Activated CD4-positive, alpha-beta T cell treated with anti-CD3 and anti-CD28 coated beads, Interleukin-2, amount 10 ng/mL, durations not matched to agents 7 days and 5 days (primary cell): ENCODE data around the gene KDM4B. TPM values are rescaled to one million over a fixed set of nuclear protein-coding genes. Genes with fewer than 3 reads are reported as not detected.
A peak's percentile ranks its signal among the peaks of the same experiment; 100 is the strongest.

Experiments used
- CTCF ChIA-PET: fragments of 350-600 bp; sonication (Branson Sonifier 250); formaldehyde crosslinking; loops from one replicate; lab custom pipeline; 2021; ENCODE audit warnings: antibody characterized with exemption; lab: Charles Lee
- POLR2A ChIA-PET: fragments of 350-600 bp; sonication (Branson Sonifier 250); formaldehyde crosslinking; loops from one replicate; lab custom pipeline; 2021; ENCODE audit warnings: antibody characterized with exemption; lab: Charles Lee
- DNase-seq: peaks from one replicate; pipeline ENCODE4 v3.0.0-alpha.2; 2020
- H3K27ac Mint-ChIP-seq: one replicate; pipeline ENCODE4 v1.8.0; 2021; ENCODE audit warnings: mild to moderate bottlenecking, moderate library complexity, mixed read lengths
- H3K27me3 Mint-ChIP-seq: one replicate; pipeline ENCODE4 v1.8.0; 2021; ENCODE audit warnings: mixed read lengths
- H3K36me3 Mint-ChIP-seq: one replicate; pipeline ENCODE4 v1.8.0; 2021; ENCODE audit warnings: low read depth, mixed read lengths
- H3K4me1 Mint-ChIP-seq: one replicate; pipeline ENCODE4 v1.8.0; 2021; ENCODE audit warnings: mixed read lengths
- H3K4me3 Mint-ChIP-seq: one replicate; pipeline ENCODE4 v1.8.0; 2021; ENCODE audit warnings: mild to moderate bottlenecking, moderate library complexity, mixed read lengths
- H3K9me3 Mint-ChIP-seq: one replicate; pipeline ENCODE4 v1.8.0; 2021; ENCODE audit warnings: mixed read lengths
- total RNA-seq, 2 experiments: library from RNA; stranded (reverse); gene quantifications; one replicate each; pipeline ENCODE4 v1.2.3, GENCODE V29; 2021

The KDM4B gene
- total RNA-seq, 2 experiments from 2014 or later, result 37.1 to 40.2 TPM

GRCh38 chr19:5046339-5047039 is 77.6 kb downstream of the KDM4B start:
- POLR2A ChIA-PET, result no interaction called here

GRCh38 chr19:5047251-5047935 is 78.5 kb downstream of the KDM4B start:
- no peak overlapping the region for H3K4me3 Mint-ChIP-seq

More at GRCh38 chr19:5046339-5047039, 77.6 kb downstream of the KDM4B start:
- Mint-ChIP-seq H3K36me3 (peaks cover 2% of the 10 kb centered on the region), H3K27me3 (no peaks in the 10 kb centered on the region), H3K27ac (no peak overlapping the region), H3K4me1 (no peaks in the 10 kb centered on the region), H3K9me3 (no peaks in the 10 kb centered on the region), H3K4me3 (no peak overlapping the region)
- DNase-seq, result no peak
- CTCF ChIA-PET, result interaction anchor here (0.8 to 1.2 kb wide), 2 partner anchors 14 to 141 kb away, joined by 3 to 4 read pairs; no protein-coding TSS in a partner anchor

DNA sequence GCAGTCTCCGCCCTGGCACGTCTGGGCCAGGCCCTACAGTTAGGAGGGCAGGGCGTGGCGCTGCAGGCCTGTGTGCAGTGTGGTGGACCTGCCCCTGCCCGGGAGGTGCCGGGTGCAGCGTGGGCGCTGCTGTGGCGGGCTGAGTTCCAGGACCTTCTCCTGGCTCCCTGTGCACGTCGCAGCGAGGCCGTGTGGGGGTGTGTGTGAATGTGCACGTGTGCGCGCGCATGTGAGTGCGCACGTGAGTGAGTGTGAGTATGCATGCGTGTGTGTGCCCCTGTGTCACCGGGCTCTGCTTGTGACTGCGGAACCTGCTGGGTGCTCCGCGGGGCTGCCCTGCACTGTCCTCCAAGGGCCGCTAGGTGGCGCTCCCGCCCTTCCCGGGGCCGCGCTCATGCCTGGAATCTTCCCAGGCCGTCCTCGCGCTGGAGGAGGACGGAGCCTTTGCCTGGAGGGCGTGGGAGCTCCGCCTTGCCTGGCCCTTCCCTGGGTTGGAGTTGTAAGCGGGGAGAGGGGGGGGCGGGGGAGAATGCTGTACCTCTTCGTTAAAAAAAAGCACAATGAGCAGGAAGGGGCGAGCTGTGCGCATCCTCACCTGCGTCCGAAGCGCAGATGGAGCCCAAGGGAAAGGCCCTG is 79.3 kb downstream of the KDM4B start:
- H3K4me1 Mint-ChIP-seq, result no peaks in the 10 kb centered on the region
- no peaks in the 10 kb centered on the region for H3K27me3 Mint-ChIP-seq
- H3K27ac Mint-ChIP-seq, result no peak overlapping the region
- peak; percentile 60 for DNase-seq
- H3K9me3 Mint-ChIP-seq, result no peaks in the 10 kb centered on the region
- H3K36me3 Mint-ChIP-seq, result no peaks in the 10 kb centered on the region
- no peak overlapping the region for H3K4me3 Mint-ChIP-seq
- CTCF ChIA-PET, result interaction anchor here (1.3 to 1.6 kb wide), 3 partner anchors 14 to 530 kb away, joined by 3 to 4 read pairs (median 3); no protein-coding TSS in a partner anchor
- POLR2A ChIA-PET, result no interaction called here

More at GRCh38 chr19:5047251-5047935, 78.5 kb downstream of the KDM4B start:
- Mint-ChIP-seq H3K27ac (no peak overlapping the region), H3K9me3 (no peaks in the 10 kb centered on the region), H3K36me3 (peaks cover 2% of the 10 kb centered on the region), H3K4me1 (no peaks in the 10 kb centered on the region), H3K27me3 (no peaks in the 10 kb centered on the region)
- CTCF ChIA-PET, result interaction anchor here (0.6 to 1.6 kb wide), 3 partner anchors 140 to 530 kb away, joined by 3 read pairs; no protein-coding TSS in a partner anchor
- no peak for DNase-seq
- POLR2A ChIA-PET, result no interaction called here

DNA sequence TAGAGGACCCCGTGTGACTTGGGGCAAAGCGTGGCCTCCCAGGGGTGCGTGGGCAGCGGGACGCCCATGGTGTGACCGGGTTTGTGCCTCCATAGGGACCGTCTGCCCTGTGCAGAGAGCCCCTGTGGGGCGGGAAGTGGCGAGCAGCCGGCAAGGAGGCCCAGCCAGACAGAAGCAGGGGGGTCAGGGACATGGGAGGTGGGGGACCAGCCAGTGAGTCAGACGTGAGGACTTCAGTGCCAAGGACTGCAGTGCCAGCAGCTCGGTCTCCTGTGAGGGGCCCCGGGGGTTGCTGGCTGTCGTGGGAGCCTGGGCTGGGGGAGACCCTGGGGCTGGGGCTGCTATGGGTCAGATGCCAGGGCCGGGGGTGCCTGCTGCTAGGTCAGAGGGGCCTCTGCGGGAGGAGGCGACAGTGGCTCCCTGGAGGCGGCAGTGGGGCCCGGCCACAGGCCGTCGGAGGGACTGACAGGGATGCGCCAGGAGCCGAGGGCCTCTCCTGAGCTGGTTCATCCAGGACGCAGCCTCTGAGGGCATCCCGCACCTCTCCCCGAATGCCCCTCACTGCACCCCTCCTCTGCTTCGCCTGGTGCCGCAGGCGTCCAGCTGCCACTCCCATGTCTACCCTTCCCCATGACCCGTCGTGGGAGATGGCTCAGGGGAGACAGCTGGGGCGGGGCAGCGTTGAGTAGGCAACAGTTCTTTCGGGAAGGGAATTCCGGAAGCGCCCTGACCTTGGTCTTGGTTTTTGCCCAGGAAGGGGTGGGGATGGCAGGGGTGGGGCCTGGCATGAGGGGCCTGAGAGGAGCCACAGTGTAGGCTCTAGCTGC is 80.0 kb downstream of the KDM4B start:
- POLR2A ChIA-PET, result no interaction called here
- Mint-ChIP-seq H3K27me3 (no peaks in the 10 kb centered on the region), H3K9me3 (no peaks in the 10 kb centered on the region), H3K27ac (no peak overlapping the region), H3K36me3 (no peaks in the 10 kb centered on the region), H3K4me1 (no peaks in the 10 kb centered on the region), H3K4me3 (no peak overlapping the region)
- no peak for DNase-seq
- CTCF ChIA-PET, result interaction anchor here (1.3 to 1.6 kb wide), 3 partner anchors 13 to 529 kb away, joined by 3 to 4 read pairs (median 3); no protein-coding TSS in a partner anchor

- POLR2A ChIA-PET, result no interaction called here
- H3K9me3 Mint-ChIP-seq, result no peaks in the 10 kb centered on the region
- DNase-seq, result no peak
- CTCF ChIA-PET, result interaction anchor here (0.5 to 1.5 kb wide), 3 partner anchors 12 to 74 kb away, joined by 3 to 4 read pairs (median 4); no protein-coding TSS in a partner anchor
- no peaks in the 10 kb centered on the region for H3K36me3 Mint-ChIP-seq
- H3K4me1 Mint-ChIP-seq, result no peaks in the 10 kb centered on the region
- no peaks in the 10 kb centered on the region for H3K27me3 Mint-ChIP-seq
- no peak overlapping the region for H3K4me3 Mint-ChIP-seq
- no peak overlapping the region for H3K27ac Mint-ChIP-seq
Measured at GRCh38 chr19:5049561-5049960, 80.6 kb downstream of the KDM4B start.

DNA sequence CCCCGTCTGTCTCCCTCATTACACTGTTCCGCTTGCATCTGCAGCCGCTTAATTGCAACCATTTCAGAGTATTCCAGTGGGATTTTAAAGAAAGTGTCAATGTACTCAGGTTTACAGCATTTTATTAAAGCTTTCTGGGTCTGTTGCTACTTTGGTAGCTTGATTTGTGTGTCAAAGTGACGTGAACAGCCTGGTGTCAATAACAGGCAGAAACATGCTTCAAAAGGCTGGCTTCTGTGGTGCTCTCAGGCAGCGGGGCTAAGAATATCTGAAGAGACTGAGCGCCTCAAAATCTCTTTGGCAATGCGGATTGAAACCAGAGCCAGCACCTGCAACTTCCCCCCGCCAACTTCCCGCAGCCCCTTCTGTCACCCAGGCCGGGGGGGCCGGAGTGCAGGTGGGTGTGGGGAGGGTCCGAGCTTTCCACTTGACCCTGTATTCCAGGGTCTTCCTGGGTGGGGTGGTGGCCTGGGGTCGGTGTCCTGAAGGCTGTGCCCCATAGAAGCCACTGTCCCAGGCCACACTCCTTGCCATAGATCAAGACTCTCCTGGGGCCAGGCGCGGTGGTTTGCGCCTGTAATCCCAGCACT is 81.2 kb downstream of the KDM4B start:
- Mint-ChIP-seq H3K9me3 (no peaks in the 10 kb centered on the region), H3K27me3 (no peaks in the 10 kb centered on the region), H3K27ac (no peak overlapping the region), H3K4me1 (no peaks in the 10 kb centered on the region), H3K4me3 (no peak overlapping the region), H3K36me3 (no peaks in the 10 kb centered on the region)
- no peak for DNase-seq
- CTCF ChIA-PET, result interaction anchor here (0.5 kb wide), 1 partner anchor 75 kb away, joined by 4 read pairs; no protein-coding TSS in a partner anchor
- POLR2A ChIA-PET, result no interaction called here

DNA sequence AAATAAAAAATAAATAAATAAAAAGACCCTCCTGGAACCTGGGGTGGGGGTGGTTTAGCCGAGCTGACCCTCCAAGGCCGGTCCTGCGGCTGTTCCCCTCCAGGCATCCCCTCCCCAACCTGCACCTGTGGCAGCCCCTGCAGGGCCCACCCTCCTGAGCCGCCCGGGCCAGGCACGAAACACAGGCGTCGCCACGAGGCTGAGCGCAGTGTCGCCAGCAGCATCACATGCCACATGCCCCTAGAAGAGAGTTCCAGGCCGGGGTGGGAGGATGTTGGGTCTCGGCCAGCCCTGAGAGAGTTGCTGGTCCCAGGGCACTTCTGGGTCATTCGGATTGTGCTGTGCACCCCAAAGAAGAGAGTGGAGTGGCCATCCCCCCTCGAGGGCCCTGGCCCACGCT is 82.0 kb downstream of the KDM4B start:
- ChIA-PET POLR2A (no interaction called here), CTCF (interaction anchor here (0.6 kb wide), 1 partner anchor 56 kb away, joined by 3 read pairs; no protein-coding TSS in a partner anchor)
- no peaks in the 10 kb centered on the region for H3K4me1 Mint-ChIP-seq
- H3K27ac Mint-ChIP-seq, result no peak overlapping the region
- no peaks in the 10 kb centered on the region for H3K36me3 Mint-ChIP-seq
- no peaks in the 10 kb centered on the region for H3K27me3 Mint-ChIP-seq
- no peaks in the 10 kb centered on the region for H3K9me3 Mint-ChIP-seq
- DNase-seq, result no peak
- H3K4me3 Mint-ChIP-seq, result no peak overlapping the region

DNA sequence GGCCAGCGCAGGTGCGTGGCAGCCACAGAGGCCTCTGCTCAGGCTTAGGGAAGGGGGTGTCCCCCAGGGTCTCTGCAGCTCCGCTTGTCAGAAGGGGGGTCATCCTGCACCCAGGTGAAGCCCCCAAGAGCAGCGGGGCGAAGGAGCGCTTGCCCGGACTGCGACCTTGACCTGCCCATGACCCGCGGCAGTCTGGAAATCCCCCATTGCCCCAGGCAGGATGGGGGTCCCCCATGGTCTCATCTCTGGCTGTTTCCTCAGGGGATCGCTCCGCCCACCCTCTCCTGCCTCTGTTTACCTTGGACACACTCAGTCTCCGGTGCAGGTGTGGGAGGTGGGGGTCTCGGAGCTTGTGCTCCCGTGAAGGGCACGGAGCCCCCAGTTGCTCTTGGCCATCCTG is 82.7 kb downstream of the KDM4B start:
- no peak overlapping the region for H3K27ac Mint-ChIP-seq
- POLR2A ChIA-PET, result no interaction called here
- no peaks in the 10 kb centered on the region for H3K9me3 Mint-ChIP-seq
- H3K4me3 Mint-ChIP-seq, result no peak overlapping the region
- no peak for DNase-seq
- H3K36me3 Mint-ChIP-seq, result no peaks in the 10 kb centered on the region
- H3K27me3 Mint-ChIP-seq, result no peaks in the 10 kb centered on the region
- no peaks in the 10 kb centered on the region for H3K4me1 Mint-ChIP-seq
- CTCF ChIA-PET, result no interaction called here

GRCh38 chr19:5052515-5052914 is 83.6 kb downstream of the KDM4B start:
- ChIA-PET POLR2A (no interaction called here), CTCF (no interaction called here)
- Mint-ChIP-seq H3K27ac (no peak overlapping the region), H3K36me3 (peaks cover 3% of the 10 kb centered on the region), H3K9me3 (no peaks in the 10 kb centered on the region), H3K27me3 (no peaks in the 10 kb centered on the region), H3K4me3 (no peak overlapping the region), H3K4me1 (no peaks in the 10 kb centered on the region)
- no peak for DNase-seq

- H3K27ac Mint-ChIP-seq, result no peak overlapping the region
- ChIA-PET POLR2A (no interaction called here), CTCF (no interaction called here)
- H3K4me3 Mint-ChIP-seq, result no peak overlapping the region
- DNase-seq, result no peak
- H3K27me3 Mint-ChIP-seq, result no peaks in the 10 kb centered on the region
- no peaks in the 10 kb centered on the region for H3K9me3 Mint-ChIP-seq
- no peaks in the 10 kb centered on the region for H3K4me1 Mint-ChIP-seq
- H3K36me3 Mint-ChIP-seq, result peaks cover 6% of the 10 kb centered on the region
Measured at GRCh38 chr19:5052945-5053485, 84.1 kb downstream of the KDM4B start.

DNA sequence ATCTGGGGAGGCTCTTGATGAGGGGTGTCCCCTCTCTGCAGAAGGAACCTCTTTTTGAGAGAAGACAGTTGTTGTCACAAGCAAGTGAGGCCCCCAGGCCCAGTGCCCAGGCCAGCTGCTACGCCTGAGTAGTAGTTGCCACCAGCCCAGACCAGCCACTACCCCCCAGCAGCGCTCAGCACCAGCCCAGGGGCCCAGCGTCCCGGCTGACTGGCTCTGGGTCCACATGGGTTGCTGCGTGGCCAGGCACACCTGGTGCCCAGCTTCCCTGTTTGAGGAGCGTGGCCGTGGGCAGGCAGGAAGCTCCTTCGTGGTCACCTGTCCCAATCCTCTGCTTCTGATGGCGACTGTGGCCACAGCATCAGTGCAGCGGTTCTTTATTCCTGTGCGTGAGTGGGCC is 84.7 kb downstream of the KDM4B start:
- Mint-ChIP-seq H3K27me3 (no peaks in the 10 kb centered on the region), H3K9me3 (no peaks in the 10 kb centered on the region), H3K4me3 (no peak overlapping the region), H3K27ac (no peak overlapping the region), H3K36me3 (peaks cover 6% of the 10 kb centered on the region), H3K4me1 (no peaks in the 10 kb centered on the region)
- no peak for DNase-seq
- ChIA-PET CTCF (no interaction called here), POLR2A (no interaction called here)
